ENCODE results near the gene CD37.
"Not testable (repeated sequence)": the region's sequence is repeated elsewhere in the genome, so short reads cannot be mapped to it uniquely, and the experiment has no call there.

The CD37 gene, protein sequence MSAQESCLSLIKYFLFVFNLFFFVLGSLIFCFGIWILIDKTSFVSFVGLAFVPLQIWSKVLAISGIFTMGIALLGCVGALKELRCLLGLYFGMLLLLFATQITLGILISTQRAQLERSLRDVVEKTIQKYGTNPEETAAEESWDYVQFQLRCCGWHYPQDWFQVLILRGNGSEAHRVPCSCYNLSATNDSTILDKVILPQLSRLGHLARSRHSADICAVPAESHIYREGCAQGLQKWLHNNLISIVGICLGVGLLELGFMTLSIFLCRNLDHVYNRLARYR

GRCh38 chr19:49335071-49335783 lies at the start of gene CD37:
CD37 (plus strand) TSS chr19:49335406; CDS start chr19:49335541, 135 bp downstream.
- DNase-seq, result peak; percentile 51

GRCh38 chr19:49287141-49287770 lies 48.0 kb upstream of the CD37 start:
- peak; percentile 11 for DNase-seq

DNA sequence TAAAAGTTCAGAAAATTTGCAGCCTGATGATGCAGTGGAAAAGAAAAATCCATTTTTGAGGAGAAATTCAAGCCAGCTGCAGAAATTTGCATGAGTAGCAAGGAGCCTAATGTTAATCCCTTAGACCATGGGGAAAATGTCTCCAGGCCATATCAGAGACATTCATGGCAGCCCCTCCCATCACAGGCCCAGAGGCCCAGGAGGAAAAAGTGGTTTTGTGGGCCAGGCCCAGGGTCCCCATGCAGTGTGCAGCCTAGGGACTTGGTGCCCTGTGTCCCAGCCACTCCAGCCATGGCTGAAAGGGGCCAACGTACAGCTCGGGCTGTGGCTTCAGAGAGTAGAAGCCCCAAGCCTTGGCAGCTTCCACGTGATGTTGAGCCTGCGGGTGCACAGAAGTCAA lies 47.0 kb upstream of the CD37 start:
- DNase-seq, result not testable (repeated sequence)

DNA sequence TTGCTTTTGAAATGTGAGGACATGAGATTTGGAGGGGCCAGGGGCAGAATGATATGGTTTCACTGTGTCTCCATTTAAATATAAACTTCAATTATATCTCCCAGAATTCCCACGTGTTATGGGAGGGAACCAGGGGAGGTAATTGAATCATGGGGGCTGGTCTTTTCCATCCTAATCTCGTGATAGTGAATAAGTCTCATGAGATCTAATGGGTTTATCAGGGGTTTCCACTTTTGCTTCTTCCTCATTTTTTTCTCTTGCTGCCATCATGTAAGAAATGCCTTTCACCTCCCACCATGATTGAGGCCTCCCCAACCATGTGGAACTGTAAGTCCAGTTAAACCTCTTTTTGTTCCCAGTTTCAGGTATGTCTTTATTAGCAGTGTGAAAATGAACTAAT lies 45.9 kb upstream of the CD37 start:
- DNase-seq, result peak; percentile 21

DNA sequence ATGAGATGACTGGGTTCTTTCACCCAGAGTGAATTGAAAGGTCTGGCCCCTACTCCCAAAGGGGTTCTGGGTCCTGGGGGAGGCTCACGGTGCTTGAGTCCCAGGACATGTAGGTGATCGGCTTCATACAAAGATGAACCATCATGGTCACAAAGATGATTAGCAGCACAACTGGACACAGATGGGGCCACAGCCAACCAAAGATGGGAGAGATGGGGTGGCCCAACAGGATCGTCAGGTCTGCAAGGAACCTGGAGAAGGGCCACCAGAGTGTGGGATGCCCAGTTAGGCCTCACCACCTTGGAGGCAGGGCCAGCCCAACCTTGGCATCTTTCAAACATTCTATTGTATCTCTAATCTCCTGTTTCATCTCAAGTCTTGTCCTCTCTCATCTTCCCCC lies 44.7 kb upstream of the CD37 start:
- no peak for DNase-seq

DNA sequence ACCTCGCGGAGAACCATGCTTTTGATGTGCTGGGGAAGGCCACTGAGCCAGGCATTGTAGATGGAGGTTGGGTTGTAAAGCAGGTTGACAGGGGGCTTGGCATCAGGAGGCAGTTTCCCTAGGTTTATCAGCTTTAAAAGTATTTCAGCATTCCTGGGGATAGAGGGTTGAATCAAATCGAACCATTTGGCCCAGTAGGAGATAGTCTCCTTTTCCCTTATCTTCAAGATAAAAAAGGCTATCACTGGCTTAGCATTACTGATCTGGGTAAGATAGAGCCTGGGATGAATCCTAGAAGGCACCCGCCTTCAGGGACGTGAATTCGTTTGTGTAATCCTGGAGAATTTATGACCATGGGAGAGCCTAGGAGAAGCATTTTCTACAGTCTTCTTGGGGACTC lies 40.8 kb upstream of the CD37 start:
- no peak for DNase-seq

DNA sequence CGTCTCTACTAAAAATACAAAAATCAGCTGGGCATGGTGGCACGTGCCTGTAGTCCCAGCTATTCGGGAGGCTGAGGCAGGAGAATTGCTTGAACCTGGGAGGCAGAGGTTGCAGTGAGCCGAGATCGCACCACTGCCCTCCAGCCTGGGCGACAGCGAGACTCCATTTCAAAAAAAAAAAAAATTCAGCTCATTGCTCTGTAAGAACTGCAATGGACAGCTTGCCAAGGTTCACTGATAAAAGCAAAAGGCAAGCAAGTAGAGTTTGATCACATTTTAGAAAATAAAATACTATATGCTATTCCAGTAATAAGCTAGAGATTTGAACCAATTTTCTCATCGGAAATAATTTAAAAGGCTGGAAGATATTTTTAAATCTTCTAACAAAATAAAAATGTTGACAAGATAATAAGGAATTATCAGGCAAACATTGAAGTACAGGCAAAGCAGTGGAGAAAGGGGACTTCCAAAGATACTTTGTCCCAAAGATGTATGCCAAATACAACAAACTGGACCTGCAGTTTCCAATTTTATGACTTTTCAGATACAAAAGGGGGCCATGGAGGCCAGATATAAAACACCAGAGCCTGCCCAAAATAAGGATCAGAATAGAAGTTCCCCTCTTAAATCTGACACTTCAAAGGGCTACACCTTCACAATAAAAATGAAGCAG lies 39.9 kb upstream of the CD37 start:
- DNase-seq, result no peak

DNA sequence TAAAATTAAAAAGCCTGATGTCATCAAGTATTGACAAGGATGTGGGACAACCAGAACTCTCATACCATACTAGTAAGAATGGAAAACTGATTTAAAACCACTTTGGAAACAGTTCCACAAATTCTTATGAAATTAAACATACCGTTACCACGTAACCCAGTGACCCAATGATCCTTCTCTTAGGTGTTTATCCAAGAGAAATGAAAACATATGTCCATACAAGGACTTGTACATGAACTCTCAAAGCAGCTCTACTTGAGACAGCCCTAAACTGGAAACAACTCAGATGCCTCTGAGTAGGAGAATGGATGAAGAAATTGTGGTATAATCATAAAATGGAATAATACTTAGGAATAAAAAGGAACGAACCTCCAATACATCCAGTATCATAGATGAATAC lies 37.8 kb upstream of the CD37 start:
- no peak for DNase-seq

DNA sequence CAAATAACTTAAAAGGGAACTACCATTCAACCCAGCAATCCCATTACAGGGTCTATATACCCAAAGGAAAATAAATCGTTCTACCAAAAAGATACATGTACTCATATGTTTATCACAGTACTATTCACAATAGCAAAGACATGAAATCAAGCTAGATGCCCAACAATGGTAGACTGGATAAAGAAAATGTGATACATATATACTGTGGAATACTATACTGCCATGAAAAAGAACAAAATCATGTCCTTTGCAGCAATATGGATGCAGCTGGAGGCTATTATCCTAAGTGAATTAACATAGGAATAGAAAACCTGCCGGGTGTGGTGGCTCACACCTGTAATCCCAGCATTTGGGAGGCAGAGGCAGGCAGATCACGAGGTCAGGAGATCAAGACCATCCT lies 36.6 kb upstream of the CD37 start:
- DNase-seq, result not testable (repeated sequence)

DNA sequence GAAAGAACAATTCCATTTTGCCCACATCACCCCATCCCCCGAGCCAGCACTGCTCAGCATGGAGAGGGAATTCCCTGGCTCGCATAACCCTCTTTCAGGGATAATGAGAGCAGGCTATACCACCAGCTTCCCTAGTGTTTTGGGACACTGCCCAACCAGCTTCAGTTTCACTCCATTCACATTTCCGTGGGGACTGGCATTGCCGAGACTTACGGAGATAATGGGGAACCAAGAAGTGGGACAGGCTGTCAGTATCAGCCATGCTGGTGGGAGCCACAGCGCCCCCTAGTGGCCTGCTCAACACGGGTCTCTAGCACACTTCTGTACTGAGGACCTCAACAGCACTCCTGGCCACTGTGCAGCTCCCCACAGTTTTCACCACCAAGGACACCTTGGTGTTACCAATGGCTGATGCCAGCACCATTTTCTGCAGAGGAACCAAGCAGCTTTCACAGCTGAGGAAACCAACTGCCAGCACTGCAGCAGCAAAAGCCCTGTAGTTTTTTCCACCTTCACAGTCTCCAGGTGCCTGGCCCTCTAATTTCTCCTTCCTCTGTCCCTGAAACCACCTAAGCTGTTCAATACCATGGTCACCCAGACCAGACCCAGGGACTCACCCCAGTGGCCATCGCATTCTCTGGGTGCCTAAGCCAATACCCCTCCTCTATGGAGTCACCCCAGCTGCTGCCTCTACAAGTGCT lies 33.9 kb upstream of the CD37 start:
- DNase-seq, result peak; percentile 92

DNA sequence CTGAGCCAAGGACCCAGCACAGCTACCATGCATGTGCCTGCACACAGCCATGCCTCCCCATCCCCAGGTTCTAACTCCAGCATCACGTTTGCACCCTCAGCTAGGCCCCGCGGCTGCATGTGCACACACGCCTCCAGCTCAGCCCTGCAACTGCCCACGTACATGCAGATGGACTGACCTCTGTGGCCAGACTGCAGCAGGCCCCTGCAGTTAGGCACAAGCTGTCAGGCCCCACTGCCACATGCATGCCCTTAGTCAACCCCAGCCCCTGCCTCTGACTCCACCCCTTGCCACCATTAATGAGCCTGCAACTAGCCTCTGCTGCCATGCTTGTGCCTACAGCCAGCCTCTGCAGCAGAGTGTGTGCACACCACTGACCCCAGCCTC lies 33.3 kb upstream of the CD37 start:
- no peak for DNase-seq

DNA sequence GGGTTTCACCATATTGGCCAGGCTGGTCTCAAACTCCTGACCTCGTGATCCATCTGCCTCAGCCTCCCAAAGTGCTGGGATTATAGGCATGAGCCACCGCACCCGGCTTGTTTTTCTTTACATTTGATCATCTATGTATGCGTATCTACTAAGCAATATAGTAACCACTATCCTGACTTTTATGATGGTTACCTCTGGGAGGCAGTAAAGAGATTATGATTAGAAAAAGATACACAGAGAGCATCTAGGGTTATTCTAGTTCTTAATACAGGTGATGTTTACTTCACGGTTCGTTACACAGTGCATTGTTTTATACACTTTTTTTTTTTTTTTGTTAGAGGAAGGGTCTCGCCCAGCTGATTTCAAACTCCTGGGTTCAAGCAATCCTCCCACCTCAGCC lies 28.5 kb upstream of the CD37 start:
- not testable (repeated sequence) for DNase-seq

DNA sequence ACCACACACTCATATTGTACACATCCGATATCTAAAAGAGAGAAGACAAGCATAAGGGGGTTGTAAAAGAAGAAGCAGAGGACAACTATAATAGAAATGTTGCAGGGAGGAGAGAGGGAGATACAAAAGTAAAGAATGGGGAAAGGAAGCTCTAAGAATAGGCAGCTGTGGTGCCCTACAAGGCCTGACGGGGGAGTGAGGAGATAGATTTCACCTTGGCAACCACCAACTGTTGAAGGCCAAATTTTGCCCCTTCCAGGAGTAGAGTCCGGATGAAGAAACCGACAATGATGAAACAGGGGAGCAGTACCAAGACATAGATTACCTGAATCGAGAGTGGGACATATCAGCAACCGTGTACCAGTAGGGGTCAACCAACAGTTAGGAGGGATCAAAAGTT lies 26.1 kb upstream of the CD37 start:
- no peak for DNase-seq

DNA sequence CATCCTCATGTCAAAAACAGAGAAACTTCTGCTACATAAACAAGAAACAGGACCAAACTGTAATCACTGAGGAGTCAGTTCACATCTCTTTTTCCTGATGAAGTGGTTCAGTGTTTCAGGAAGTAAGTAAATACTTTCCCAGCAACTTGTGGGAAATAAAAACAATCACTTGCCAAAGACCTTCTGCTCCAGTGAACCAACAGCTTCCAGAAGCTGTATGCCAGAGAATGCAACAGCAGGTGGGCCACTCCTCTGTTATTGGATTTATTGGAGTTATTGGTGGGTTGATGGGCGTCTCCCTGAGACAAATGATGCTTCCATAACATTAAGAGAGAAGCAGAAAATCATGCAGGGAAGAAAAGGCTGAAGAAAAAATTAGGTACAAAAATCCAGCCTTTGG lies 20.1 kb upstream of the CD37 start:
- DNase-seq, result no peak

DNA sequence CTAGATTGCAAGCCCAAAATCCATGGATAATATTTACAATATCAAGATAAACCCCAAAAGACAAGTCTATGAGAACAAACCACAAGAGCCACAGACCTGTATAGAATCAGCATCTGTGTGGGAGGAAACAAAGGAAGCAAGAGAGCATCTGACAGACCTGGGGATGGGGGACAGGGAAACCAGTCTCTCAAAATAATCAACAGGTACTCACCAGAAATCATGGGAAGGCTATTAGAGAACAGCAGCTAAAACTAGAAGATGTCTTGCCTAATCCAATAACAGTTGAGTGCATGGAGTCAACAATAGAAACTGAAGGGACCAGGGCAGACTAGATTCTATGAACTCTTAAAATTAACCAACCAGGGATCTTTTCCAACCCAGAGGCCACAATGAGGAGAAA lies 18.9 kb upstream of the CD37 start:
- DNase-seq, result no peak

GRCh38 chr19:49318296-49318695 lies 16.9 kb upstream of the CD37 start:
- DNase-seq, result no peak

- DNase-seq, result no peak
Measured at GRCh38 chr19:49324801-49325576, 10.2 kb upstream of the CD37 start, which contains the start of gene SLC6A16. SLC6A16 (minus strand) TSS chr19:49325191; CDS start chr19:49311347, 13,844 bp downstream.

DNA sequence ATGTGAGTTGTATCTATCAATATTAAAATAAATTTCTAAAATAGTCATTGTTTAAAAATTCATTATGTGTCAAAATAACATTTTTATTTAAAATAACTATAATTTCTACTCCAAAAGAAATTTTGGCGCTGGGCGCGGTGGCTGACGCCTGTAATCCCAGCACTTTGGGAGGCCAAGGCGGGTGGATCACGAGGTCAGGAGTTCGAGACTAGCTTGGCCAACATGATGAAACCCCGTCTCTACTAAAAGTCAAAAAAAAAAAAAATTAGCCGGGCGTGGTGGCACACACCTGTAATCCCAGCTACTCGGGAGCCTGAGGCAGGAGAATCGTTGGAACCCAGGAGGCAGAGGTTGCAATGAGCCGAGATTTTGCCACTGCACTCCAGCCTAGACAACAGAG lies 9.4 kb upstream of the CD37 start:
- not testable (repeated sequence) for DNase-seq

DNA sequence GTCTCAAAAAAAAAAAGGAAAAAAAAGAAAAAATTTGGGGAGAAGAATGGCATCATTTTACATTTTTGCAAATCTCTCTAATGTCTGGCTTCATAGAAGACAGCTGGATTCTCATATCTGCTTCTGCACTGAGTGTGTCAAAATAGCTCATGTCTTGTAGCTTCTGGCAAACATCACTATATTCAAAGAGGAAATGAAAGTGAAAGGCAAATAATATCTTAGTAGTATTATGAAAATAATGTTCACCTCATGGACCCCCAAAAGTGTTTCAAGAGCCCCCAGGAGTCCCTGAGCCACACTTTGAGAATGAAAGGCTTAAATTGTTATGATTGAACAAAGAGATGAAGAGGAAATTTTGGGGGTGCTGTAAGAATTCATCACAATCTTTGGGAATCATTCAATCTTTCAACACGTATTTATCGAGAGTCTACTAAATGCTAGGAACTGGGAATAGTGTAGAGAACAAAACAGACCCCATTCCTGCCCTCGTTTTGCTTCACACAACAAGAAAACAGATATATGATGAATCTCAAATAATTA lies 9.0 kb upstream of the CD37 start:
- peak; percentile 45 for DNase-seq

DNA sequence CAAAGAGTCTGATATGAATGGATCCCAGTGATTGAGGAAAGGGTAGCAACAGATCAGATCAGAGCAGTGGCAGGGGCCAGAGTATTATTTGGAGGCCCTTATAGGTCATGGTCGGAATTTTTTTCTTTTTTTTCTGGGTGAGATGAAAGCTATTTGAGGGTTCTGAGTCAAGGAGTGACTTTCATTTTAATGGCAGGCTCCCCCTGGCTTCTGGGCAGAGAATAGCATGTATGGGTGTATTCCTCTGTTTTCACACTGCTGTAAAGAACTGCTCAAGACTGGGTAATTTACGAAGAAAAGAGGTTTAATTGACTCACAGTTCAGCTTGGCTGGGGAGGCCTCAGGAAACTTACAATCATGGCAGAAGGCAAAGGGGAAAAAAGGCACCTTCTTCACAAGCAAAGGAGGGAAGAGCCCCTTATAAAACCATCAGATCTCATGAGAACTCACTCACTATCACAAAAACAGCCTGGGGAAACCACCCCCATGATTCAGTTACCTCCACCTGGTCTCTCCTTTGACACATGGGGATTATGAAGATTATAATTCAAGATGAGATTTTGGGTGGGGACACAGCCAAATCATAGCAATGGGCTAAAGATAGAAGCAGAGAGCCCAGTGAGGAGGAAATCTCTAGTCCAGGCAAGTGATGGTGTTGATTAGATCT lies 7.2 kb upstream of the CD37 start:
- DNase-seq, result peak; percentile 80

DNA sequence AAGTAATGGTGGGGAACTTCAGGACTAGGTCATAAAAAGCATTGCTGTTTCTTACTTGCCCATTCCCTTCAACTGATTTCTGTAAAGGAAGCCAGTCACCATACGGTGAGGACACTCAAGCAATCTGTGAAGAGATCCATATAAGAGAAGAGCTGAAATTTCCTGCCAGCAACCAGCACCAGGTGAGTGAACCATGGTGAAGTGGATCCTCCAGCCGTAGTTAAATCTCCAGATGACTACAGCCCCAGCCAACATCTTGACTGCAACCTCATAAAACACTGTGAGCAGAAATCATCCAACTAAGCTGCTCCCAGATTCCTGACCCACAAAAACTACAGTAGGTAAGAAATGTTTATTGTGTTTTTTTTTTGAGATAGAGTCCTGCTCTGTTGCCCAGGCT lies 6.5 kb upstream of the CD37 start:
- no peak for DNase-seq
